Liver (tissue), 3 donors: ENCODE data around the gene ACOT9.

Experiments used
- ATF3 ChIP-seq: IDR thresholded peaks from 2 replicates; pipeline ENCODE4 v1.6.1; 2016; ENCODE audit warnings: antibody characterized with exemption
- CTCF ChIP-seq: fragments of 150-350 bp; IDR thresholded peaks from 2 replicates; pipeline ENCODE4 v1.5.1; 2017; ENCODE audit warnings: improper control_type of control experiment, low read depth, low read length; ENCODE audit not compliant: missing input control
- EGR1 ChIP-seq, 2 donors: IDR thresholded peaks; 2 replicates each; pipeline ENCODE4 v1.6.1; 2016 to 2018; ENCODE audit warnings: antibody characterized with exemption in 2 of 2, low read depth in 2 of 2
- FOXA1 ChIP-seq: IDR thresholded peaks from 2 replicates; pipeline ENCODE4 v1.6.1; 2016; ENCODE audit warnings: antibody characterized with exemption
- GABPA ChIP-seq, 2 donors: IDR thresholded peaks in 1 of 2; conservative IDR thresholded peaks in 1 of 2; 2 replicates each; pipeline ENCODE4 v1.6.1; 2016; ENCODE audit warnings: antibody characterized with exemption in 2 of 2, mild to moderate bottlenecking in 1 of 2, moderate library complexity in 1 of 2
- HNF4G ChIP-seq: IDR thresholded peaks from 2 replicates; pipeline ENCODE4 v1.6.1; 2016; ENCODE audit warnings: antibody characterized with exemption
- MAX ChIP-seq: IDR thresholded peaks from 2 replicates; pipeline ENCODE4 v1.6.1; 2016; ENCODE audit warnings: antibody characterized with exemption
- RAD21 ChIP-seq, 2 donors: IDR thresholded peaks; 2 replicates each; pipeline ENCODE4 v1.6.1; 2016; ENCODE audit warnings: antibody characterized with exemption in 2 of 2, mild to moderate bottlenecking in 2 of 2
- REST ChIP-seq: IDR thresholded peaks from 2 replicates; pipeline ENCODE4 v1.6.1; 2016; ENCODE audit warnings: antibody characterized with exemption, mild to moderate bottlenecking
- SP1 ChIP-seq: IDR thresholded peaks from 2 replicates; pipeline ENCODE4 v1.6.1; 2018; ENCODE audit warnings: antibody characterized with exemption, mild to moderate bottlenecking
- TAF1 ChIP-seq: conservative IDR thresholded peaks from 2 replicates; pipeline ENCODE4 v1.6.1; 2016; ENCODE audit warnings: antibody characterized with exemption, mild to moderate bottlenecking
- YY1 ChIP-seq: IDR thresholded peaks from 2 replicates; pipeline ENCODE4 v1.6.1; 2016; ENCODE audit warnings: antibody characterized with exemption, mild to moderate bottlenecking
- ZBTB33 ChIP-seq: IDR thresholded peaks from 2 replicates; pipeline ENCODE4 v1.6.1; 2016; ENCODE audit warnings: antibody characterized with exemption
- donor health status: healthy.
- donor health status: healthy.

GRCh38 chrX:23692166-23692565 is 50.9 kb downstream of the ACOT9 start:
- TF ChIP-seq MAX (no peak), CTCF (no peak), YY1 (no peak), REST (no peak), GABPA (IDR thresholded peaks at IDR 0.05 in 1 of 2, conservative IDR thresholded peaks at IDR 0.05 in 1 of 2) (no peak), SP1 (no peak), EGR1 (IDR thresholded peaks at IDR 0.05; ENCODE audit: low read depth in 2 of 2) (no peak), ATF3 (no peak), TAF1 (no peak), FOXA1 (no peak), HNF4G (no peak), ZBTB33 (no peak), RAD21 (IDR thresholded peaks at IDR 0.05) (no peak)
